ENCODE results near the gene SLC10A4. TPM values are rescaled to one million over a fixed set of nuclear protein-coding genes. Genes with fewer than 3 reads are reported as not detected.

The SLC10A4 gene
- total RNA-seq, 4 donors from 2014 or later: 0.38 TPM; not detected in 3

- no peak overlapping the region for H3K27ac ChIP-seq
- WGBS, 2 donors: 19 to 23% methylated on average over 12 to 14 of the region's 14 CpGs
- TF ChIP-seq, protein P1, sequence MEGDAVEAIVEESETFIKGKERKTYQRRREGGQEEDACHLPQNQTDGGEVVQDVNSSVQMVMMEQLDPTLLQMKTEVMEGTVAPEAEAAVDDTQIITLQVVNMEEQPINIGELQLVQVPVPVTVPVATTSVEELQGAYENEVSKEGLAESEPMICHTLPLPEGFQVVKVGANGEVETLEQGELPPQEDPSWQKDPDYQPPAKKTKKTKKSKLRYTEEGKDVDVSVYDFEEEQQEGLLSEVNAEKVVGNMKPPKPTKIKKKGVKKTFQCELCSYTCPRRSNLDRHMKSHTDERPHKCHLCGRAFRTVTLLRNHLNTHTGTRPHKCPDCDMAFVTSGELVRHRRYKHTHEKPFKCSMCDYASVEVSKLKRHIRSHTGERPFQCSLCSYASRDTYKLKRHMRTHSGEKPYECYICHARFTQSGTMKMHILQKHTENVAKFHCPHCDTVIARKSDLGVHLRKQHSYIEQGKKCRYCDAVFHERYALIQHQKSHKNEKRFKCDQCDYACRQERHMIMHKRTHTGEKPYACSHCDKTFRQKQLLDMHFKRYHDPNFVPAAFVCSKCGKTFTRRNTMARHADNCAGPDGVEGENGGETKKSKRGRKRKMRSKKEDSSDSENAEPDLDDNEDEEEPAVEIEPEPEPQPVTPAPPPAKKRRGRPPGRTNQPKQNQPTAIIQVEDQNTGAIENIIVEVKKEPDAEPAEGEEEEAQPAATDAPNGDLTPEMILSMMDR (IDR thresholded peaks at IDR 0.05): no peak
- TF ChIP-seq POLR2A (IDR thresholded peaks at IDR 0.05): no peak
- H3K4me3 ChIP-seq: peak overlapping the region in 3 of 4 donors; percentile 15 to 57 (median 49)
- no peaks in the 10 kb centered on the region for H3K36me3 ChIP-seq
- no peaks in the 10 kb centered on the region for H3K9me3 ChIP-seq
- H3K27me3 ChIP-seq: peaks cover 2 to 79% (median 5%) of the 10 kb centered on the region in 4 donors
- intact Hi-C loops (cut with DNase I): no loop called here
- H3K4me1 ChIP-seq: peaks cover 0 to 17% (median 12%) of the 10 kb centered on the region in 3 donors
- DNase-seq: no peak
These were observed 6.5 kb downstream of the SLC10A4 start for GRCh38 chr4:48489683-48490011.

GRCh38 chr4:48490012-48490679, 7.0 kb downstream of the SLC10A4 start, which contains the start of gene ZAR1:
TSS of gene ZAR1 (plus strand) at chr4:48490252. CDS start at chr4:48490292, 40 bp downstream.
- 1% methylated on average over 7 of the region's 80 CpGs; no CpG with 5 or more reads in 1 of the 2 donors for WGBS, 2 donors
- Histone ChIP-seq H3K9me3 (no peaks in the 10 kb centered on the region), H3K27ac (no peak within 1 kb of the TSS), H3K4me1 (peaks cover 0 to 17% (median 12%) of the 10 kb centered on the region in 3 donors), H3K27me3 (peaks cover 0 to 74% (median 4%) of the 10 kb centered on the region in 4 donors), H3K36me3 (no peaks in the 10 kb centered on the region), H3K4me3 (peak within 1 kb of the TSS; percentile 15 to 57 (median 38))
- TF ChIP-seq POLR2A (IDR thresholded peaks at IDR 0.05): no peak
- TF ChIP-seq, protein P1 (IDR thresholded peaks at IDR 0.05): no peak
- intact Hi-C loops (cut with DNase I): no loop called here
- no peak for DNase-seq

- no peaks in the 10 kb centered on the region for H3K36me3 ChIP-seq
- DNase-seq: no peak
- TF ChIP-seq, protein P1 (IDR thresholded peaks at IDR 0.05): no peak
- no peak for TF ChIP-seq POLR2A (IDR thresholded peaks at IDR 0.05)
- H3K4me1 ChIP-seq: peaks cover 0 to 17% (median 12%) of the 10 kb centered on the region in 3 donors
- no peaks in the 10 kb centered on the region for H3K9me3 ChIP-seq
- peak overlapping the region in 3 of 4 donors; percentile 26 to 57 (median 49) for H3K4me3 ChIP-seq
- intact Hi-C loops (cut with DNase I): no loop called here
- no peak overlapping the region for H3K27ac ChIP-seq
- H3K27me3 ChIP-seq: peaks cover 0 to 67% (median 4%) of the 10 kb centered on the region in 4 donors
- WGBS, 2 donors: 20 to 57% methylated on average over 8 to 10 of the region's 104 CpGs
These were observed 7.8 kb downstream of the SLC10A4 start for GRCh38 chr4:48490680-48491513.

GRCh38 chr4:48491514-48492176, 8.5 kb downstream of the SLC10A4 start:
- no peak overlapping the region for H3K27ac ChIP-seq
- intact Hi-C loops (cut with DNase I): no loop called here
- no peaks in the 10 kb centered on the region for H3K36me3 ChIP-seq
- H3K4me1 ChIP-seq: peaks cover 0 to 17% (median 12%) of the 10 kb centered on the region in 3 donors
- peak overlapping the region in 1 of 4 donors; percentile 57 for H3K4me3 ChIP-seq
- WGBS, 2 donors: 80 to 89% methylated on average over 15 to 21 of the region's 23 CpGs
- no peak for TF ChIP-seq POLR2A (IDR thresholded peaks at IDR 0.05)
- TF ChIP-seq, protein P1 (IDR thresholded peaks at IDR 0.05): no peak
- no peak for DNase-seq
- no peaks in the 10 kb centered on the region for H3K9me3 ChIP-seq
- peaks cover 0 to 59% (median 4%) of the 10 kb centered on the region in 4 donors for H3K27me3 ChIP-seq
